Fibroblast of lung (primary cell): ENCODE data around the gene CHDH. TPM values are rescaled to one million over a fixed set of nuclear protein-coding genes. Genes with fewer than 3 reads are reported as not detected.

Source experiments
- DNase-seq, 2 donors: peaks; one replicate each; pipeline versions ENCODE4 v3.0.0 to v3.0.0-alpha.2; 2010; ENCODE audit warnings: low read depth in 2 of 2
- H2AFZ ChIP-seq: 2 replicates; pipeline ENCODE4 v1.5.1; 2012; ENCODE audit warnings: low read length, control low read depth, inconsistent platforms
- H3K27ac ChIP-seq: 2 replicates; pipeline ENCODE4 v1.5.1; 2011; ENCODE audit warnings: low read length, control low read depth; ENCODE audit not compliant: insufficient read depth
- H3K27me3 ChIP-seq: 2 replicates; pipeline ENCODE4 v1.5.1; 2011; ENCODE audit warnings: mild to moderate bottlenecking, low read length; ENCODE audit not compliant: control insufficient read depth, insufficient read depth
- H3K36me3 ChIP-seq: 2 replicates; pipeline ENCODE4 v1.5.1; 2011; ENCODE audit warnings: low read length; ENCODE audit not compliant: control insufficient read depth, insufficient read depth
- H3K4me1 ChIP-seq: 2 replicates; pipeline ENCODE4 v1.5.1; 2011; ENCODE audit warnings: low read length; ENCODE audit not compliant: control insufficient read depth, insufficient read depth; ENCODE audit errors: extremely low read depth
- H3K4me2 ChIP-seq: 2 replicates; pipeline ENCODE4 v1.5.1; 2011; ENCODE audit warnings: low read length, control low read depth; ENCODE audit not compliant: insufficient read depth; ENCODE audit errors: extremely low read depth
- H3K4me3 ChIP-seq, 4 experiments: fragments of 200-600 bp in 1 of 4; sonication (generic) in 1 of 4; replicated peaks in 1 of 4; 2 replicates each; pipeline ENCODE4 v1.5.1; 2011 to 2016; ENCODE audit warnings: low read length in 4 of 4, low read depth in 3 of 4, mild to moderate bottlenecking in 3 of 4, control low read depth in 2 of 4, inconsistent platforms in 1 of 4, mixed read lengths in 1 of 4; ENCODE audit not compliant: insufficient read depth in 1 of 4; ENCODE audit errors: control extremely low read depth in 1 of 4
- H3K79me2 ChIP-seq: 2 replicates; pipeline ENCODE4 v1.5.1; 2012; ENCODE audit warnings: mild to moderate bottlenecking, low read length, inconsistent platforms; ENCODE audit not compliant: control insufficient read depth, insufficient read depth
- H3K9ac ChIP-seq: 2 replicates; pipeline ENCODE4 v1.5.1; 2011; ENCODE audit warnings: mild to moderate bottlenecking, low read length, control low read depth; ENCODE audit not compliant: insufficient read depth
- H3K9me3 ChIP-seq: 2 replicates; pipeline ENCODE4 v1.5.1; 2012; ENCODE audit warnings: low read depth, low read length; ENCODE audit not compliant: control insufficient read depth, insufficient read depth
- H4K20me1 ChIP-seq: 2 replicates; pipeline ENCODE4 v1.5.1; 2011; ENCODE audit warnings: low read length; ENCODE audit not compliant: control insufficient read depth, insufficient read depth; ENCODE audit errors: extremely low read depth
- EZH2 ChIP-seq: IDR thresholded peaks from 2 replicates; pipeline ENCODE4 v1.5.1; 2012; ENCODE audit warnings: low read length, control low read depth, mild to moderate bottlenecking; ENCODE audit errors: missing control alignments
- polyA plus RNA-seq, 2 donors: library from polyadenylated mRNA; depleted of rRNA in 1 of 2; stranded (reverse) in 1 of 2; unstranded in 1 of 2; fragments of >200 nt; gene quantifications; 2 replicates each; pipeline ENCODE4 v1.2.1, GENCODE V29; 2011 to 2012; ENCODE audit warnings: missing spikeins in 1 of 2
- total RNA-seq: library from RNA; depleted of rRNA; stranded (reverse); fragments of >200 nt; gene quantifications from 2 replicates; pipeline ENCODE4 v1.2.1, GENCODE V29; 2014
- TF ChIP-seq, protein P1 (sequence below), 2 donors: IDR thresholded peaks in 1 of 2; conservative IDR thresholded peaks in 1 of 2; 1 replicate in 1 of 2; 2 replicates in 1 of 2; pipeline ENCODE4 v1.5.1; 2011 to 2012; ENCODE audit warnings: low read length in 2 of 2, control low read depth in 1 of 2, inconsistent platforms in 1 of 2, low read depth in 1 of 2, mild to moderate bottlenecking in 1 of 2

The CHDH gene
- total and polyA plus RNA-seq, 2 donors (not counting 1 experiment from before 2014, with no cell fraction given) = 0.23 to 0.83 TPM

DNA sequence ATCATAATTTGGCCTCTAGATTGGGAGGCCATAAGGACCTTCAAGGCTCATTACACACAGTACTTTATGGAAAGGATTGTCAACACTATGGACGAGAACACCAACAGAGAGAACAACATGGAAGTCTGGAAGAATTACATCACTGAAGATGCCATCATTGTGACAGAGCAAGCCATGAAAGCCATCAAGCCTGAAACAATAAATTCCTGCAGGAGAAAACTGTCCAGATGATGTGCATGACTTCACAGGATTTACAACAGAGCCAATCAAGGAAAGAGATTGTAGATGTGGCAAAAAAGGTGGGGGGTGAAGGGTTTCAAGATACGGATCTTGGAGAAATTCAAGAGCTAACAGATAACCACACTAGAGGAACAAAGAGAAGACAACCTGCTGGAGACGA, 16.0 kb upstream of the CHDH start:
- no peaks in the 10 kb centered on the region for H3K79me2 ChIP-seq
- H3K9me3 ChIP-seq = no peaks in the 10 kb centered on the region
- DNase-seq = no peak
- H3K4me3 ChIP-seq = no peak overlapping the region
- H2AFZ ChIP-seq = no peak overlapping the region
- H3K27me3 ChIP-seq = no peaks in the 10 kb centered on the region
- H3K9ac ChIP-seq = no peak overlapping the region
- H3K4me1 ChIP-seq = no peaks in the 10 kb centered on the region
- TF ChIP-seq, protein P1, sequence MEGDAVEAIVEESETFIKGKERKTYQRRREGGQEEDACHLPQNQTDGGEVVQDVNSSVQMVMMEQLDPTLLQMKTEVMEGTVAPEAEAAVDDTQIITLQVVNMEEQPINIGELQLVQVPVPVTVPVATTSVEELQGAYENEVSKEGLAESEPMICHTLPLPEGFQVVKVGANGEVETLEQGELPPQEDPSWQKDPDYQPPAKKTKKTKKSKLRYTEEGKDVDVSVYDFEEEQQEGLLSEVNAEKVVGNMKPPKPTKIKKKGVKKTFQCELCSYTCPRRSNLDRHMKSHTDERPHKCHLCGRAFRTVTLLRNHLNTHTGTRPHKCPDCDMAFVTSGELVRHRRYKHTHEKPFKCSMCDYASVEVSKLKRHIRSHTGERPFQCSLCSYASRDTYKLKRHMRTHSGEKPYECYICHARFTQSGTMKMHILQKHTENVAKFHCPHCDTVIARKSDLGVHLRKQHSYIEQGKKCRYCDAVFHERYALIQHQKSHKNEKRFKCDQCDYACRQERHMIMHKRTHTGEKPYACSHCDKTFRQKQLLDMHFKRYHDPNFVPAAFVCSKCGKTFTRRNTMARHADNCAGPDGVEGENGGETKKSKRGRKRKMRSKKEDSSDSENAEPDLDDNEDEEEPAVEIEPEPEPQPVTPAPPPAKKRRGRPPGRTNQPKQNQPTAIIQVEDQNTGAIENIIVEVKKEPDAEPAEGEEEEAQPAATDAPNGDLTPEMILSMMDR (conservative IDR thresholded peaks at IDR 0.05 in 1 of 2, IDR thresholded peaks at IDR 0.05 in 1 of 2; ENCODE audit: low read depth in 1 of 2, low read length in 2 of 2) = no peak
- H3K4me2 ChIP-seq = no peak overlapping the region
- H3K36me3 ChIP-seq = peaks cover 6% of the 10 kb centered on the region
- H4K20me1 ChIP-seq = no peaks in the 10 kb centered on the region
- H3K27ac ChIP-seq = no peak overlapping the region

DNA sequence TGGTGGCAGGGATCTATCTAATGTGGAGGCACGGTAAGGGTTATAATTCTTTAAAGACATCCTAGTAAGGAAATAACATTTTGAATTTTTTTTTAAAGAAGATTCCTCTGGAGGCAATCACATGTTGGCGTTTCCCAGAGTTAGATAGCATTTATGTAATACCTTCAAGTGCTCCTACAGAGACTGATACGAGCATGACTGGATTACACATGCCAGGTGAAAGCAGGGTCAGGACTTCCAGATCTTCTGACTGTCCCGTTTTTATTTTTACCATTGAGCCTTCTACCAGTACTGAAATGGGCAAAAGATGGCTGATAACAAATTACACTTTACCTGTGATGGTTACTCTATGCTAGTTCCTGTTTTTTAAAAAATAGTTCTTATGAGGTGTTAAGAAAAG, 14.0 kb upstream of the CHDH start:
- Histone ChIP-seq H3K9me3 (no peaks in the 10 kb centered on the region), H3K36me3 (peaks cover 6% of the 10 kb centered on the region), H3K27ac (no peak overlapping the region), H3K4me3 (no peak overlapping the region), H3K4me2 (no peak overlapping the region), H2AFZ (no peak overlapping the region), H3K79me2 (no peaks in the 10 kb centered on the region), H4K20me1 (no peaks in the 10 kb centered on the region), H3K9ac (no peak overlapping the region), H3K4me1 (no peaks in the 10 kb centered on the region), H3K27me3 (no peaks in the 10 kb centered on the region)
- no peak for DNase-seq
- TF ChIP-seq, protein P1 (conservative IDR thresholded peaks at IDR 0.05 in 1 of 2, IDR thresholded peaks at IDR 0.05 in 1 of 2; ENCODE audit: low read depth in 1 of 2, low read length in 2 of 2) = no peak
- no peak for TF ChIP-seq EZH2

GRCh38 chr3:53859178-53859577, 13.0 kb upstream of the CHDH start:
- Histone ChIP-seq H3K9ac (no peak overlapping the region), H3K27ac (no peak overlapping the region), H3K79me2 (no peaks in the 10 kb centered on the region), H2AFZ (no peak overlapping the region), H4K20me1 (no peaks in the 10 kb centered on the region), H3K9me3 (no peaks in the 10 kb centered on the region), H3K4me1 (no peaks in the 10 kb centered on the region), H3K27me3 (no peaks in the 10 kb centered on the region), H3K4me3 (no peak overlapping the region), H3K36me3 (no peaks in the 10 kb centered on the region), H3K4me2 (no peak overlapping the region)
- no peak for DNase-seq
- no peak for TF ChIP-seq EZH2
- TF ChIP-seq, protein P1 (conservative IDR thresholded peaks at IDR 0.05 in 1 of 2, IDR thresholded peaks at IDR 0.05 in 1 of 2; ENCODE audit: low read depth in 1 of 2, low read length in 2 of 2) = no peak
